ES-I3 (cell line): ENCODE results near the gene ZC3H12C.
"Not testable (repeated sequence)": the region's sequence is repeated elsewhere in the genome, so short reads cannot be mapped to it uniquely, and the experiment has no call there.

Experiments
- H3K36me3 ChIP-seq: 2 replicates; pipeline ENCODE4 v1.6.1; 2013; ENCODE audit warnings: mild to moderate bottlenecking, low read length, control low read depth, moderate library complexity; ENCODE audit not compliant: insufficient read depth
- H3K4me1 ChIP-seq: 2 replicates; pipeline ENCODE4 v1.6.1; 2013; ENCODE audit warnings: mild to moderate bottlenecking, control low read depth, low read length; ENCODE audit not compliant: insufficient read depth
- H3K9ac ChIP-seq: 2 replicates; pipeline ENCODE4 v1.6.1; 2013; ENCODE audit warnings: low read depth, mild to moderate bottlenecking, low read length, moderate library complexity
- H3K9me3 ChIP-seq: 2 replicates; pipeline ENCODE4 v1.6.1; 2013; ENCODE audit warnings: mild to moderate bottlenecking, low read length, moderate library complexity; ENCODE audit not compliant: control insufficient read depth, insufficient read depth

The ZC3H12C gene

DNA sequence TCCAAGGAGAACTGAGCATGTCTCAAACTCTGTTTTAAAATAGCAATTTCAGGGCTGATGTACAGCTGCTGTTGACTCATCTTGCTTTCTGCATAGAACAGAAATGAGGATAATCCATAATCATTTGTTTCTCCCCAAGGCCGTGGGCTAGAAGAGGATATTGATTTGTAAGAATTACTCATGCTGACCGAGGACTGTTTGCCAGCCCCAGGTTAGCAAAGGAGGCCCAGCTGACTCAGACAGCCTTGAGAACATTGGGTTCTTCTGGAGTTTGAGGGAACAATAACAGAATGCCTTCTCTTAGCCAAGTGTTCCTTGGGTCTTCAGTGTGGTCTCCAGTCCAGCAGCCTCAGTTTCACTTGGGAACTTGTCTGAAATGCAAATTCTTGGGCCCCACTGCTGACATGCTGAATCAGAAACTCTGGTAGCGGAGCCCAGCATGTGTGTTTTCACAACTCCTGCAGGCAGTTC, 92.0 kb downstream of the ZC3H12C start:
- H3K9me3 ChIP-seq, result no peaks in the 10 kb centered on the region
- no peak overlapping the region for H3K9ac ChIP-seq
- H3K4me1 ChIP-seq, result peaks cover 9% of the 10 kb centered on the region
- no peaks in the 10 kb centered on the region for H3K36me3 ChIP-seq

DNA sequence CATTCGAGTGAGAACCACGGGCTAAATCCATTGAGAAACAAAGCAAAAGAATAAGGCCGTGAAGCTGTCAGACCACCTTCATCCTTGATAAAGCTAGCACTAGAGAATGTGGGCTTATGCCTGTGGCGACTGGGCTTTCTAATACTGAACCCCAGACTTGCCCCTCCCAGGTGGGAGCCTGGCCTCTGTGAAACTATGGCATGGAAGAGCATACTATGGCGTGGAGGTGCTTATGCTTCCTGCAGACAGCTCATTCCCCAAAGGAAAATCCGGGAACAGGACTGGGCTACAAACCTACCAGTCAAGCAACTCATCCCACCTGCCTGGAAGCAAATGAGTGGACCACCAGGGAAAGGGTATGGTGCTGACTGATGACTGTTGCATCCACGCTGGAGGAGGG, 92.4 kb downstream of the ZC3H12C start:
- no peaks in the 10 kb centered on the region for H3K36me3 ChIP-seq
- peaks cover 9% of the 10 kb centered on the region for H3K4me1 ChIP-seq
- H3K9me3 ChIP-seq, result no peaks in the 10 kb centered on the region
- no peak overlapping the region for H3K9ac ChIP-seq

DNA sequence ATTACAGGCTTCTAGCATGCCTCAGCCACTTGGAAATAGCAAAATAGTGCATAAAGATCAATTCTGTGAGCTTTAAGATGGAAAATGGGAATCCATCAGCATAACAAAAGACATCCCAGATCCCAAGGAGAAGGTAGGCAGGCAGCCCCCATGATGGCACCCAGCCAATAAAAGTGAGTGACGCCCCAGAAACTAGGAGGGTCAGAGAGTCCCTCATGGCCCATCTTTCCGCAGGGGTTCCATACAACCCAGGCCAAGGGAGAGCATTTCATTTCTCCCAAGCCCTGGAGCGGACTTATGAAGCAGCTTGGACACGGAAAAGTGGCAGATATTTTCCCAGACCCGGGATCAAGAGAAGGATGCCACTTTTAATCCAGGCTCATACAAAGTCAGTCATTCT, 93.3 kb downstream of the ZC3H12C start:
- Histone ChIP-seq H3K36me3 (no peaks in the 10 kb centered on the region), H3K9ac (no peak overlapping the region), H3K9me3 (no peaks in the 10 kb centered on the region), H3K4me1 (peaks cover 9% of the 10 kb centered on the region)

DNA sequence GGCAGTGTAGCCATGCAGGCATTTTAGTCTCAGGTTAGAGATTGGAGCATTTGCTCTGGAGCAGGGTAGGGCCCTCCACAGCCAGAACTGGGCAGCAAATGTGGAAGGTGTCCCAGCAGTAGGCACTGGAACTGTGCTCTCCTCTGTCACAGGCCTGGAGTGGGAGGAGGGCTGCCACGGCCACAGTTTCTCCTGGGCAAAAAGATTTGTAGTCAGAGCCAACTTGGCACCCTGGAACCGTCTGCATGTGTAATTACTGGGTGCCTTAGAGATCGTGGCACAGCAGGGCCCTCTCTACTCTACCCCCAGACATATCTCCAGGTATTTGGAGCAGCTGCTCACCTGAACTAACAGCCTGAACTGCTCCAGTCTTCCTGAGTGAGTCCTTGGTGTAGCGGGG, 93.7 kb downstream of the ZC3H12C start:
- no peaks in the 10 kb centered on the region for H3K9me3 ChIP-seq

DNA sequence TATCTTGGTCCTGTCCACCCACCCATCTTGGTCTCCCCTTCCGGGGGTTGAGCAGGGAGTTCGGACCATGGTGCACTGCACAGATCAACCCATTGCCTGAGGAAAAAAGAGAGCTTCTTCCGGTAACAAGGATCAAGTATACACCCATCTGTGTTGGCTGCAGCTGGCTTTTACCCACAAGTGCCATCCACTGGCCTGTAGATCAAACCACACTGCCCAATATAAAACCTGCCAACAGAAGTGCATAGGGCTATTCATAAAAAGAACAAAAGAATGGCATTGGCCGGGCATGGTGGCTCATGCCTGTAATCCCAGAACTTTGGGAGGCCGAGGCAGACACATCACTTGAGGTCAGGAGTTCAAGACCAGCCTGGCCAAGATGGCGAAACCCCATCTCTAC, 94.5 kb downstream of the ZC3H12C start:
- Histone ChIP-seq H3K9me3 (no peaks in the 10 kb centered on the region), H3K9ac (no peak overlapping the region), H3K36me3 (no peaks in the 10 kb centered on the region), H3K4me1 (peaks cover 9% of the 10 kb centered on the region)

More for the DNA sequence above, 93.7 kb downstream of the ZC3H12C start:
- Histone ChIP-seq H3K9ac (no peak overlapping the region), H3K4me1 (peaks cover 9% of the 10 kb centered on the region), H3K36me3 (no peaks in the 10 kb centered on the region)

DNA sequence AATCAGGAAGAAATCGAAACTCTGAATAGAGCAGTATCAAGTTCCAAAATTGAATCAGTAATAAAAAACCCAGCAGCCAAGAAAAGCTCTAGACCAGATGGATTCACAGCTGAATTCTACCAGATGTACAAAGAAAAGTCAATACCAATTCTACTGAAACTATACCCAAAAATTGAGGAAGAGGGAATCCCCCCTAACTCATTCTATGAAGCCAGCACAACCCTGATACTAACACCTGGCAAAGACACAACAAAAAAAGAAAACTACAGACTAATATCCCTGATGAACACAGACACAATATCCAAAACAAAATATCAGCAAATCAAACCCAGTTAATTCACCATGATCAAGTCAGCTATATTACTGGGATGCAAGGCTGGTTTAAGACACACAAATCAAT, 97.7 kb downstream of the ZC3H12C start:
- Histone ChIP-seq H3K4me1 (peaks cover 2% of the 10 kb centered on the region; the same call in 1 of the 2 replicates), H3K36me3 (no peaks in the 10 kb centered on the region), H3K9ac (no peak overlapping the region), H3K9me3 (no peaks in the 10 kb centered on the region)

DNA sequence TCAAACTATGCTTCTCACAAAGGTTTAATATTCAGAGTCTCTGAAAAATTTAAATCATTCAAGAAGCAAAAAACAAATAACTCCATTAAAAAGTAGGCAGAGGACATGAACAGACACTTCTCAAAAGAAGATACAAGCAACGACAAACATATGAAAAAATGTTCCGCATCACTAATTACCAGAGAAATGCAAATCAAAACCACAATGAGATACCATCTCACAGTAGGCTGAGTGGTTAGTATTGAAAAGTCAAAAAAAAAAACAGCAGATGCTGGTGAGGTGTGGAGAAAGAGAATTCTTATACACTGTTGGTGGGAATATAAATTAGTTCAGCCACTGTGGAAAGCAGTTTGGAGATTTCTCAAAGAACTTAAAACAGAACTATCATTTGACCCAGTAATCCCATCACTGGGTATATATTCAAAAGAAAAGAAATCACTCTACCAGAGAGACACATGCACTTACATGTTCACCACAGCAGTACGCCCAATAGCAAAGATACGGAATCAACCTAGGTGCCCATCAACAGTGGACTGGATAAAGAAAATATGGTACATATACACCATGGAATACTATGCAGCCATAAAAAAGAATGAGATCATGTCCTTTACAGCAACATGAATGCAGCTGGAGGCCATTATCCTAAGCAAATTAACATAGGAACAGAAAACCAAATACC, 99.6 kb downstream of the ZC3H12C start:
- not testable (repeated sequence) for H3K9me3 ChIP-seq, H3K36me3 ChIP-seq, H3K4me1 ChIP-seq, H3K9ac ChIP-seq

DNA sequence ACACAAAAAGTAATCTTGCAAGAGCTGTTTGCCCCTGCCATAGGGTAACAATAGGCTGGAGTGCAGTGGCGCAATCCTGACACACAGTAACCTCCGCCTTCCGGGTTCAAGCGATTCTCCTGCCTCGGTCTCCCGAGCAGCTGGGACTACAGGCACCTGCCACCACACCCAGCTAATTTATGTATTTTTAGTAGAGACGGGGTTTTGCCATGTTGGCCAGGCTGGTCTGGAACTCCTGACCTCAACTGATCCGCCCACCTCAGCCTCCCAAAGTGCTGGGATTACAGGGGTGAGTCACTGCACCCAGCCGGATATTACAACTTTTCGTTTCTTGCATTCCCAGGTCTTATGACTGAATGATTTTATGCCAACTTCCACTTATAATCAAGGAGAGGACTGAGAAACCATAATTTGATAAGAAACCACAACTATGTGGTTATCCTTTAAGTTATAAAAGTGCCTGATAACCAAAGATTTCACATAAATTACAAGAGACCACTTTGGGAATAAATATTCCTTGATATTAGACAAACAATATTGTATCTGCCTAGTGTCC, 101.1 kb downstream of the ZC3H12C start:
- not testable (repeated sequence) for H3K36me3 ChIP-seq, H3K9ac ChIP-seq, H3K9me3 ChIP-seq, H3K4me1 ChIP-seq

DNA sequence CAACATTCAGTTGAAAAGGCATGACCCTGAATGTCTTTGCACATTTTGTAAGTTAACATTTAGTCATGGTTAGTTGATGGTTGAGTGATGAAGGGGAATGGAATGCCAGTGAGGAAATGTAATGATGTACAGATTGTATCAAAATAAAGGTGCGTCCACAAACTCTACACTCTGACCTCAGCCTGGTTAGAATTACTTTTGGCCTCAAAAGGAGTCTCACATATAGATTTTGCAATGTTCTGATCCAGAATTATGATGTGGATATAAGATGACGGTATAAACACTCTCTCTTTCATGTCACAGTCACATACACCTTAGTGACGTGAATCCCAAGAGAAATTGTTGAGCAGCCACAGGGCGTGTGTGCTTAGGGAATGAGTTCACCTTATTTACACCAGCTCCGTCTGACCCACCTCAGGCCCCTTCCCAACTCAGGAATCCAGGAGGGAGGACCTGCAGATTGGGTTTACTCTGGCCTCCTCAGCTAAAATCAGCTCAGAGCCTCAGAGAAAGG, 103.1 kb downstream of the ZC3H12C start:
- H3K4me1 ChIP-seq, result peaks cover 14% of the 10 kb centered on the region
- no peak overlapping the region for H3K9ac ChIP-seq
- H3K9me3 ChIP-seq, result no peaks in the 10 kb centered on the region

DNA sequence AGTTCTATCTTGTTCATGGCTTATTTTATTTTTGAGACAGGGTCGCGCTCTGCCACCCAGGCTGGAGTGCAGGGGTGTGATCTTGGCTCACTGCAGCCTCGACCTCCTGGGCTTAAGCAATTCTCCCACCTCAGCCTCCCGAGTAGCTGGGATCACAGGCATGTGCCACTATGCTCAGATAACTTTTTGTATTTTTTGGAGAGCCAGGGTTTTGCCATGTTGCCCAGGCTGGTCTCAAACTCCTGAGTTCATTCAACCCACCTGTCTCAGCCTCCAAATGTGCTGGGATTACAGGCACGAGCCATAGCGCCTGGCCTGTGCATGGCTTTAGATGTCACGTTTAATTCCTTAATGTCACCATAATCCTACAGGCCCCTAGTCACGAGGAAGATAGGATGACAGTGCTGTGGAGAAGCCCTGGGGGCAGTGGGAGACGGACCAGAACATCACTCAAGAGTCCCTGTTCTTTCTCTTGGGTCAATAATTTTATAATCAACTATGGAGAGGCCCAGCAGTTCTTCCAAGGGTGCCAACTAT, 103.8 kb downstream of the ZC3H12C start:
- H3K4me1 ChIP-seq, result peaks cover 14% of the 10 kb centered on the region
- H3K9me3 ChIP-seq, result no peaks in the 10 kb centered on the region
- H3K36me3 ChIP-seq, result no peaks in the 10 kb centered on the region
- no peak overlapping the region for H3K9ac ChIP-seq

More for the DNA sequence above, 103.1 kb downstream of the ZC3H12C start:
- no peaks in the 10 kb centered on the region for H3K36me3 ChIP-seq

DNA sequence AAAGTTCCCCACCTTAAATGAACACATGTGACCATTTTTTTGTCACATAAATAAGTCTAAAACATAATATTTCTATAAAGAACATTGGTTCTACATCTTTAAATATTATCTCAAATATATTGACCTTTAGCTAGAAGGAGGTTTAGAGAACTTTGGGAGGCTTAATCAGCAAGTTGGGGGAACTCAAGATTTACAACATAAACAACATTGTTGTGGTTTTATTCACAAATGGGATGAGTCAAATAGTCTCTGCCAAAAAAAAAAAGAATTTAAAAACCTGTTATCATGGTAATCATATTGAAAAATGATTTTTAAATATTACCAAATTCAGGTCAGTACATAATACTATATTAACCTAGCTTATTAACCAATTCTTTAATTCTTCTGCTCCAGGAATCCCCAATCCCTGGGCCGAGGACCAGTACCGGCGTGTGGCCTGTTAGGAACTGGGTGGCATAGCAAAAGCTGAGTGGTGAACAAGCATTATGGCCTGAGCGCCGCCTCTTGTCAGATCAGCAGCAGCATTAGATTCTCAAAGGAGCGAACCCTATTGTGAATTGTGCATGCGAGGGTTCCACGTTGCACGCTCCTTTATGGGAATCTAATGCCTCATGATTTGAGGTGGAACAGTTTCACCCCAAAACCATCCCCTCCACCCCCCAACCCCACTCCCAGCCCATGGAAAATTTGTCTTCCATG, 105.0 kb downstream of the ZC3H12C start:
- H3K4me1 ChIP-seq, result peaks cover 14% of the 10 kb centered on the region

DNA sequence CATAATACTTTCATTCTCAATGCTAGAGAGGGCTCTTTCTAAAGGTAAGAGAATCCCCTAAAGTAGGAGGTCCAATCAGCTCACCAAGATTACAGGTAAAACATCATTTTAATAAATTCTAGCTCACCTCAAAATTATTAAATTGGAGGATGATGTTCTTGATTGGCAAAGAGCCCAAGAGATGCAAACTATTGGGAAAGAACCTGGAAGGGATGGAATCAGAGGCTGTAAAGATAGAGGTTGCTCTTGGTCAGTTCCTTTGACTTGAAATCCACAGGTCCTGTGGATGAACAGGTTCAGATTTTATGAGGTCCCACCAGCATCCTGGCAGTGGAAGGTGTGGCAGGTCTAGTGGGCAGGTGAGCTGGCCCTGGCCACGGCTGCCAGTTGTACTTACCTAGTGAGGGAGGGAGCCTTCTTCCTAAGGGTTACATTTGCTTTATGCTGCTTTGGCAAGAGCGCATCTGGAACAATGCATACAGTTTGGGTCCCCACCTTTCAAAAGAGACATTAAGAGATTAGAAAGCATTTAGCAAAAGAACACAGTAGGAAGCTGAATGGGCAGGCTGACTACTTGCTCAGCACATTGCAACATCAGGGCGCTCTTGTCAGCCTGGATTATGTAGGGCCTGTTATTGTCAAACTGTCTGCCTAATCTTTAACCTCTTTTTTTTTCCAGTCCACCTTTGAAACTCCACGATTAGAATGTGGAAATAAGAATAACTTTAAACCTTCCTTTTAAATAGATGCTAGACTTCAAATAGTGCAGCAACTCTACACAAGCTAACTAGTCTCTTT, 106.2 kb downstream of the ZC3H12C start:
- Histone ChIP-seq H3K36me3 (no peaks in the 10 kb centered on the region), H3K9me3 (no peaks in the 10 kb centered on the region), H3K9ac (no peak overlapping the region), H3K4me1 (peaks cover 14% of the 10 kb centered on the region)

More for the DNA sequence above, 105.0 kb downstream of the ZC3H12C start:
- Histone ChIP-seq H3K36me3 (no peaks in the 10 kb centered on the region), H3K9me3 (no peaks in the 10 kb centered on the region), H3K9ac (no peak overlapping the region)

DNA sequence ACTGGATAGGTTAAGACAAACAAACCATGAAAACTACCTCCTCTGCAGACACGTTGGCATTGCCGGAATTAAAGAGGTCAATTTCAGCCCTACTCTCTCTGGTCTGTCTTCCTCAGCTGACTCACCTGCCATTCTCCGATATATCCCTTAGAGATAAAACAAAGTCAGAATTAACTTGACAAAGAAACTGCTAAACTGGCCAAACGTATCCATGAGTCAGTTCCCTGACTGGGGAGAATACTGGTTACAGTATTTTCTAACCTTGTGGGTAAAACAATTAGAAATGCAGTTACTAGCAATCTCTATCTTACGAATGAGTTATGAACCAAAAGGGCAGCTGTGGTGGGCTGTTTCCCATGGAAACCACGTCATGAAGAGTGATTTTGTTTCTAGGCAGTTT, 107.0 kb downstream of the ZC3H12C start:
- Histone ChIP-seq H3K4me1 (peaks cover 14% of the 10 kb centered on the region), H3K36me3 (no peaks in the 10 kb centered on the region), H3K9ac (no peak overlapping the region), H3K9me3 (no peaks in the 10 kb centered on the region)

DNA sequence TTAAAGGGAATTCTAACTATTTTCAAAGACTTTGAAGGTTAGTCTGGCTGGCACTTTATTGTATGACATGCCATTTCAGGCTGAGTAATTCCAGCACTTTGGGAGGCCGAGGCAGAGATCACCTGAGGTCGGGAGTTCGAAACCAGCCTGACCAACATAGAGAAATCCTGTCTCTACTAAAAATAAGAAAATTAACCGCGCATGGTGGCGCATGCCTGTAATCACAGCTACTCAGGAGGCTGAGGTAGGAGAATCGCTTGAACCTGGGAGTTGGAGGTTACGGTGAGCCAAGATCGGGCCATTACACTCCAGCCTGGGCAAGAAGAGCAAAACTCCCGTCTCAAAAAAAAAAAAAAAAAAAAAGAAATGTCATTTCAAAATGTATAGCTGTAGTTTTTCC, 107.6 kb downstream of the ZC3H12C start:
- H3K4me1 ChIP-seq, result peaks cover 14% of the 10 kb centered on the region
- no peak overlapping the region for H3K9ac ChIP-seq

More for the DNA sequence above, 107.6 kb downstream of the ZC3H12C start:
- no peaks in the 10 kb centered on the region for H3K36me3 ChIP-seq
- no peaks in the 10 kb centered on the region for H3K9me3 ChIP-seq
